Measurements from ENCODE around the gene ABCC2.
"Not testable (repeated sequence)": the region's sequence is repeated elsewhere in the genome, so short reads cannot be mapped to it uniquely, and the experiment has no call there.

ABCC2 gene

GRCh38 chr10:99782447-99783286 lies at the start of gene ABCC2:
TSS of gene ABCC2 (plus strand) at chr10:99782640. CDS start at chr10:99782845, 205 bp downstream.
- no peak for DNase-seq

DNA sequence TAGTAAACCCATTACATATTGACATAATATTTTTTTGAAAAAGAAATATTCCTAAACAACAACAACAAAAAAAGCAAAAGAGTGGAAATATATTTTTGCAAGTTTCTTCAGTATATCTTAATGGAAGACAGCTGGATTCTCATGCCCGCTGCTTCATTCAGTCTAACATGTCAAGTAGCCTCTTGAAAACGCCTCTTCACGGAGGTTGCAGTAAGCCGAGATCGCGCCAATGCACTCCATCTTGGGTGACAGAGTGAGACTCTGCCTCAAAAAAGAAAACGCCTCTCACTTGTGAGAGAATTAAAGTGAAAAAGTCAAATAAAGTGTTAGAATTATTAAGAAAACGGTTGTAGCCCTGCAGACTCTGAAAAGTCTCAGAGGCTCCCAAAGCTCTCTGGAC lies 49.1 kb upstream of the ABCC2 start:
- DNase-seq, result no peak

- DNase-seq, result not testable (repeated sequence)
These were observed 48.3 kb upstream of the ABCC2 start for GRCh38 chr10:99734111-99734510.

GRCh38 chr10:99740260-99740659 lies 42.2 kb upstream of the ABCC2 start:
- no peak for DNase-seq

GRCh38 chr10:99740933-99741559 lies 41.4 kb upstream of the ABCC2 start:
- DNase-seq, result no peak

- DNase-seq, result no peak
These were observed 40.2 kb upstream of the ABCC2 start for GRCh38 chr10:99742254-99742653.

DNA sequence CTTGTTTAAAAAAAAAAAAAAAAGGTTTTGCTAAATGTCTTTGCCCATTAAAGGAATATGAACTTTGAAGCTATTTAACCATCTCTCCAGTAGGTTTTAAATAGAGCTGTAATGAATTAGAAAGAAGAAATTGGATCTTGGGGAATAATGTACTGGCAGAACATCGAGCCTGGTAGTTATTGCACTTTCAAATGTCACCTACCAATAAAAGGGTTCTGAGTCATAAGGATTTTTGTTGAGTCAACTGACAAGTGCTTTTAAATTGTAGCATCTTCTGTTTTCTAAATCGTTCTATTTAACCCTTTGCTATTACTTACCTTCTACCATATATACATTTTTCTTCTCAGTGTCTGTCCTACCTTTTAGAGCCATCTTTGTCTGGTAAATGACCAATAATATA lies 39.7 kb upstream of the ABCC2 start:
- DNase-seq, result no peak

DNA sequence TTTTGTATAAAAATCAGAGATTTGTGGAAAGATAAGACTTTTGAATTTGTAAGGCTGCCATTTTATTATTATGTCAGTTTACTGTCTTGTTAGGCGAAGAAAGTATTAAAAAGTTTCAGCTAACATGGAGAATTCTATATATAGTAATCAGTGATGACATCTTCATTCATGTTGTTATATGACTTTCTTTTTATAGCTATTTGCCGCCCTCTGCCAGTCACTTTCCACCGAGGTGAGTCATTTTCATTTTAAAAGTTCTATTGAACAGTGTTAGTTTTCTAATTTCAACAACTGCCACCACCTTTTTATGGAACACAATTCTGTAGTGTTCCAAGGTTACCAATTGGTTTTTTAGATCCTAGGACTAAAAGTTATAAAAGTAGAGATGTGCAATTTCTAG lies 38.6 kb upstream of the ABCC2 start:
- DNase-seq, result no peak

DNA sequence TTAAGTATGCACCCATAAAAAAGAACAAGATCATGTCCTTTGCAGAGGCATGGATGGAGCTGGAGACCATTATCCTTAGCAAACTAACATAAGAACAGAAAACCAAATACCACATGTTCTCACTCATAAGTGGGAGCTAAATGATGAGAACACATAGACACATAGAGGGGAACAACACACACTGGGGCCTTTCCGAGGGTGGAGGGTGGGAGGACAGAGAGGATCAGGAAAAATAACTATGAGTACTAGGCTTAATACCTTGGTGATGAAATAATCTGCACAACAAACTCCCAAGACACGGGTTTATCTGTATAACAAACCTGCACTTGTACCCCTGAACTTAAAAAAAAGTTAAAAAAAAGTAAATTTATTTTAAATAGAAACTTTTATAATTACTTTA lies 36.3 kb upstream of the ABCC2 start:
- DNase-seq, result not testable (repeated sequence)

- DNase-seq, result no peak
These were observed 33.5 kb upstream of the ABCC2 start for GRCh38 chr10:99748823-99749451.

DNA sequence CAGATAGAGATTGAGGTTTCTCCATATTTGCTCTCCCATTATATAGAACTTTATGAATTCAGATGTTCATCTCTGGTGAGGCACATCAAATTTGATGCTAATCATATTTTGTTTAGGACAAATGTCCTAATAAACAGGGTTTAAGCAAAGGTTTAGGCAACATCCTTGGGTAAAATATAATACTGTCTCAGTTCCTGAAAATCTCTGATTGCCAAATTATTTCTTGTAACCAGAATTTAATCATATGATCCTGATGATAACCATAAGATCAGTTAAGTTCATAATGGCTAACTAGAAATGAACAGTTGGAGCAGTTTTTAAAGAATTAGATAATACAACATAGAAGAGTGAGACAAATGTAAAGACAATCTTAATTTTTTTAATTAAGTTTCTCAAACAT lies 31.8 kb upstream of the ABCC2 start:
- DNase-seq, result no peak

DNA sequence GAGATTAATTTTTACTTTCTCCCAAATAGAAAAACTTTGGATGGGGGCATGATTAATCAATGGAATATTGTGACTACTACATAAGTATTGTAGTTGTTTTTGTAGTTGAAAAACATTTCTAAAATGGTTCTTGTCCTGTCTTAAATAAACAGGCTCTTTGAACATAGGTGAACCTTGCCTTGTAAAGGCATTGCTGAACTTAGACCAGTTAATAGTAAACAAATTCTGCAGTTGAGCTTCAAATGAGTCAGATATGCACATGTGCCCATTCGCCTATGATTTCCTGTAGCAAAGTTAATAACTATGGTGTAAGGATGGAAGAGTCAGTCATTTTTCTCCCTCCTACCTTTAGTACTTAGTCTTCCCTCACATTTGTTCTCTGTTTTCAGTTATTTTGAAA lies 27.8 kb upstream of the ABCC2 start:
- no peak for DNase-seq

- DNase-seq, result no peak
These were observed 26.3 kb upstream of the ABCC2 start for GRCh38 chr10:99756159-99756558.

- no peak for DNase-seq
These were observed 24.1 kb upstream of the ABCC2 start for GRCh38 chr10:99758211-99758891.

DNA sequence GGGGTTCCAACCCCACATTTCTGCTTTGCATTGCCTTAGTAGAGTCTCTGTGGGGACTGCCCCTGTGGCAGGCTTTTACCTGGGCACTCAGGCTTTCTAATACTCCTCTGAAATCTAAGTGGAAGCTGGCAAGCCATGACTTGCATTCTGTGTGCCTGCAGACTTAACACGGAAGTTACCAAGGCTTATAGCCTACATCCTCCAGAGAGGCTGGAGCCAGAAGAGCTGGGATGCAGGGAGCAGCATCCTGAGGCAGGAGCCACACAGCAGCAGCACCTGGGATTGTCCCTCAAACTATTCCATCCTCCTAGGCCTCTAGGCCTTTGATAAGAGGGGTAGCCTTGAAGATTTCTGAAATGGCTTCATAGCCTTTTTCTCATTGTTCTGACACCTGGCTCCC lies 22.1 kb upstream of the ABCC2 start:
- no peak for DNase-seq

GRCh38 chr10:99761365-99761764 lies 21.1 kb upstream of the ABCC2 start:
- no peak for DNase-seq

- DNase-seq, result no peak
These were observed 16.7 kb upstream of the ABCC2 start for GRCh38 chr10:99765672-99766301.

- DNase-seq, result no peak
These were observed 16.1 kb upstream of the ABCC2 start for GRCh38 chr10:99766302-99766681.

GRCh38 chr10:99767901-99768300 lies 14.5 kb upstream of the ABCC2 start:
- no peak for DNase-seq

DNA sequence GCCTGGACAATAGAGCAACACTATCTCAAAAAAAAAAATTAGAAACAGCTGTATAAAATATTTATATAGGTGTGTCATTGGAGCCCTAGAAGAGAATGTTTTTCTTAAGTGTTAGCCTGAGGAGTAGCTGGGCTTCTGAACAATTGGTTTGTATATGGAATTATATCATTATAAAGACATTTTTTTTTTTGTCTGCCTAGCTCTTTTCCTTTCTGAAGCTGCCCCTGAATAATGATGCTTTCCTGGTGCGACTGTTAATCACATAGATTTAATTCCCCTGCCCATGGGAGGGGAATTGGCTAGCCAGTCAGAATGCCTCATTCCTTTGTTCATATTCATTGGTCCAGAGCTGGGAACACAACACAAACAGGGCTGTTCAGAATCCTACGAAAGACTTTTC lies 13.9 kb upstream of the ABCC2 start:
- DNase-seq, result no peak

GRCh38 chr10:99769706-99770105 lies 12.7 kb upstream of the ABCC2 start:
- DNase-seq, result no peak

DNA sequence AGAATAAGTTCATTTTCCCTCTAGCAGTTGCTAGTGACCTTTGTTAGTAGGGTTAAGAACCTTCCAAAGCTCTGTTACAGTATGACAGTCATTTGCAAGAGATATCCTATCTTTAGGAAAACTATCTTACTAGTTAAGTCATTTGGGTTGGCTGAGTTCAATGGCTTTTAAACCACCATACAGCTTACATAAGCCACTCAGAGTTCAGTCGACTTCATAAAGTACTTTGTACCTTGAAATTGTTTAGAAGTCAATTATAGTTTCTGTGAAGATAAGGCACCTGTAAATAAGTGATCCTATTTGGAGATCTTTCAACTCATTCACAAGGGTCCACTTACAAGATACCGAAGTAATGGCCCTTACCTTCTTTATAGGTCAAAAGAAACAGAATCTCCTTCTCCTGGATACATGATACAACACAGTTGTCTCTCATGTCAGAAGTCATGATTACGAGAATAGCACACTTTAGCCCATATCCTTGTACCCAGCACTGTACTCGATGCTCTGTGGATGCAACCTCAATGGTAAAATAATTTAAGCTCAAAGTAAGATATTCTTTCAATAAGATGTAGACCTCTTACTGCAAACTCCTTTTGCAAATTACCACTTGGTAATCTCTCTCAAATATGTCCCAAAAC lies 11.9 kb upstream of the ABCC2 start:
- no peak for DNase-seq

DNA sequence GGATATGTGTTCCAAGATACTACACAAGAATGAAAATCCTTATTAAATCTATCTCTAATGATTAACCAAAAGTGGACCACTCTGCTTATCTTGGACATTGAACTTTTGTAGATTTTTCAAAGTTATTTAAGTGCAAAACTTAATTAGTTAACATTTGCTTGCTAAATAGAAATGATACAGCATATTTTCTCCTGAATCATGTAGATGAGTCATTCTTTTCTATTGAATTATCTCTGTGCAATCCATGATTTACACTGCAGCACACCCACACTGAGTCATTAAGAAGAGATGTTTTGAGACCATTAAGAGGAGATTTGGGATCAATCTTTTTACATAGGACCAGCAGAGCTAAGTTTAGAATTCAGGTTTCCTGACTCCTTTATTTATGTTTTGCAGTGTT lies 6.6 kb upstream of the ABCC2 start:
- DNase-seq, result no peak
